HCT116 (cell line): ENCODE results near the gene BICD1. TPM values are rescaled to one million over a fixed set of nuclear protein-coding genes. Genes with fewer than 3 reads are reported as not detected.

Experiments used
- ATAC-seq: fragments of 200-7000 bp; cut with Tn5 transposase; 2 replicates; pipeline ENCODE4 v1.9.1; 2020; ENCODE audit warnings: mild to moderate bottlenecking, moderate library complexity
- BruUV-seq: library from RNA; stranded (reverse); fragments of 400-500 nt; replicated peaks from 2 replicates; lab custom pipeline; 2021; lab: Mats Ljungman, UMichigan
- CTCF ChIA-PET: fragments of 300-600 bp; sonication (Branson Sonifier 250); formaldehyde crosslinking; loops from one replicate; lab custom pipeline; 2021; ENCODE audit warnings: antibody characterized with exemption; lab: Charles Lee
- POLR2A ChIA-PET: fragments of 300-600, 350-600 bp; sonication (Branson Sonifier 250); formaldehyde crosslinking; loops from one replicate; lab custom pipeline; 2021; ENCODE audit warnings: antibody characterized with exemption; lab: Charles Lee
- RAD21 ChIA-PET, 2 experiments: fragments of 300-600 bp; sonication (Branson Sonifier 250); formaldehyde crosslinking; loops; one replicate each; lab custom pipeline; 2023; ENCODE audit warnings: low total read pairs in 2 of 2; ENCODE audit not compliant: uncharacterized antibody in 2 of 2, unreplicated experiment in 2 of 2, low non-redundant PET in 1 of 2; lab: Charles Lee
- DNase-seq: peaks from one replicate; pipeline ENCODE4 v3.0.0-alpha.2; 2010; ENCODE audit warnings: low read depth, low spot score
- H2AFZ ChIP-seq: fragments of 200-600 bp; shearing (Covaris generic), sonication (generic); 2 replicates; pipeline ENCODE4 v1.6.1; 2017; ENCODE audit warnings: low read depth, mixed run types, mixed read lengths, antibody characterized with exemption, low read length; ENCODE audit not compliant: poor library complexity, severe bottlenecking
- H3K27ac ChIP-seq: 2 replicates; pipeline ENCODE4 v1.5.1; 2012; ENCODE audit warnings: low read depth, low read length
- H3K27me3 ChIP-seq: fragments of 200-600 bp; sonication (generic); 2 replicates; pipeline ENCODE4 v1.6.1; 2016; ENCODE audit warnings: mixed run types, low read length, mixed read lengths; ENCODE audit not compliant: insufficient read depth
- H3K36me3 ChIP-seq, 2 experiments: fragments of 200-500 bp in 1 of 2; fragments of 200-600 bp in 1 of 2; sonication (Bioruptor generic) in 1 of 2; sonication (generic) in 1 of 2; 2 replicates each; pipeline versions ENCODE4 v1.5.1 to v1.6.1; 2014 to 2016; ENCODE audit warnings: low read length in 2 of 2, inconsistent platforms in 1 of 2, mixed read lengths in 1 of 2, mixed run types in 1 of 2; ENCODE audit not compliant: insufficient read depth in 2 of 2, control insufficient read depth in 1 of 2
- H3K4me1 ChIP-seq, 2 experiments: fragments of 200-600 bp in 1 of 2; sonication (generic) in 1 of 2; 2 replicates each; pipeline versions ENCODE4 v1.5.1 to v1.6.1; 2012 to 2017; ENCODE audit warnings: low read length in 2 of 2, inconsistent platforms in 1 of 2, mild to moderate bottlenecking in 1 of 2, mixed read lengths in 1 of 2, mixed run types in 1 of 2, moderate library complexity in 1 of 2; ENCODE audit not compliant: insufficient read depth in 2 of 2, control insufficient read depth in 1 of 2
- H3K4me2 ChIP-seq: fragments of 200-600 bp; sonication (generic); 2 replicates; pipeline ENCODE4 v1.6.1; 2017; ENCODE audit warnings: mixed run types, low read length, mixed read lengths
- H3K4me3 ChIP-seq, 2 experiments: fragments of 200-600 bp in 1 of 2; sonication (generic) in 1 of 2; replicated peaks in 1 of 2; 2 replicates each; pipeline ENCODE4 v1.5.1; 2011 to 2016; ENCODE audit warnings: low read length in 2 of 2, control low read depth in 1 of 2, low read depth in 1 of 2, mild to moderate bottlenecking in 1 of 2, mixed read lengths in 1 of 2, mixed run types in 1 of 2
- H3K79me2 ChIP-seq: fragments of 200-600 bp; sonication (generic); 2 replicates; pipeline ENCODE4 v1.6.1; 2017; ENCODE audit warnings: mild to moderate bottlenecking, mixed run types, low read length, moderate library complexity, mixed read lengths; ENCODE audit not compliant: insufficient read depth
- H3K9ac ChIP-seq: fragments of 200-600 bp; sonication (generic); 2 replicates; pipeline ENCODE4 v1.6.1; 2016; ENCODE audit warnings: low read length, mixed read lengths
- H3K9me2 ChIP-seq: fragments of 200-600 bp; sonication (generic), shearing (Covaris generic); 2 replicates; pipeline ENCODE4 v1.6.1; 2017; ENCODE audit warnings: mixed run types, mild to moderate bottlenecking, moderate library complexity; ENCODE audit not compliant: insufficient read depth
- H3K9me3 ChIP-seq, 2 experiments: fragments of 200-500 bp in 1 of 2; fragments of 200-600 bp in 1 of 2; sonication (Bioruptor generic) in 1 of 2; sonication (generic) in 1 of 2; 2 replicates each; pipeline ENCODE4 v1.6.1; 2014 to 2017; ENCODE audit warnings: low read length in 2 of 2, mixed read lengths in 2 of 2, inconsistent platforms in 1 of 2, low read depth in 1 of 2, mild to moderate bottlenecking in 1 of 2, mixed run types in 1 of 2, moderate library complexity in 1 of 2; ENCODE audit not compliant: control insufficient read depth in 1 of 2, insufficient read depth in 1 of 2
- H4K20me1 ChIP-seq: fragments of 200-600 bp; sonication (generic), shearing (Covaris generic); 2 replicates; pipeline ENCODE4 v1.6.1; 2017; ENCODE audit warnings: mixed run types, mild to moderate bottlenecking, moderate library complexity; ENCODE audit not compliant: insufficient read depth
- CBX3 ChIP-seq: IDR thresholded peaks from 2 replicates; pipeline ENCODE4 v1.6.1; 2012; ENCODE audit warnings: low read depth
- CEBPB ChIP-seq: IDR thresholded peaks from 2 replicates; pipeline ENCODE4 v1.6.1; 2012; ENCODE audit warnings: low read depth
- ELF1 ChIP-seq: IDR thresholded peaks from 2 replicates; pipeline ENCODE4 v1.6.1; 2012; ENCODE audit warnings: low read depth, borderline replicate concordance
- EZH2 ChIP-seq: fragments of 200-600 bp; sonication (generic); IDR thresholded peaks from 2 replicates; pipeline ENCODE4 v1.6.1; 2017; ENCODE audit warnings: antibody characterized with exemption, mixed run types
- EZH2phosphoT487 ChIP-seq: fragments of 200-600 bp; IDR thresholded peaks from 2 replicates; pipeline ENCODE4 v1.6.1; 2018; ENCODE audit warnings: antibody characterized with exemption, borderline replicate concordance
- JUND ChIP-seq: IDR thresholded peaks from 2 replicates; pipeline ENCODE4 v1.6.1; 2012
- POLR2A ChIP-seq: IDR thresholded peaks from 2 replicates; pipeline ENCODE4 v1.7.0; 2011; ENCODE audit warnings: borderline replicate concordance; ENCODE audit not compliant: insufficient read depth, insufficient read length; ENCODE audit errors: extremely low read depth
- POLR2AphosphoS5 ChIP-seq: IDR thresholded peaks from 2 replicates; pipeline ENCODE4 v1.6.1; 2011; ENCODE audit warnings: mild to moderate bottlenecking, low read depth, low read length, moderate library complexity
- RAD21 ChIP-seq: IDR thresholded peaks from 2 replicates; pipeline ENCODE4 v1.6.1; 2012; ENCODE audit warnings: low read depth, mild to moderate bottlenecking
- SIN3A ChIP-seq: IDR thresholded peaks from 2 replicates; pipeline ENCODE4 v1.6.1; 2012; ENCODE audit warnings: low read depth
- SRF ChIP-seq: IDR thresholded peaks from 2 replicates; pipeline ENCODE4 v1.6.1; 2012; ENCODE audit warnings: low read depth
- TCF7L2 ChIP-seq: IDR thresholded peaks from 2 replicates; pipeline ENCODE4 v1.7.0; 2011; ENCODE audit warnings: borderline replicate concordance, inconsistent platforms; ENCODE audit not compliant: insufficient read depth, insufficient read length; ENCODE audit errors: extremely low read depth
- YY1 ChIP-seq: IDR thresholded peaks from 2 replicates; pipeline ENCODE4 v1.6.1; 2011; ENCODE audit warnings: low read length, low read depth, moderate library complexity, mild to moderate bottlenecking; ENCODE audit not compliant: insufficient replicate concordance; ENCODE audit errors: extremely low read depth
- ZFX ChIP-seq: fragments of 450-650 bp; IDR thresholded peaks from 2 replicates; pipeline ENCODE4 v1.6.1; 2017
- ZNF274 ChIP-seq: fragments of 200-500 bp; sonication (Bioruptor generic); IDR thresholded peaks from 2 replicates; pipeline ENCODE4 v1.6.1; 2014; ENCODE audit warnings: mild to moderate bottlenecking, low read depth, low read length, inconsistent platforms
- intact Hi-C: fragments of 100-400 bp; cut with micrococcal nuclease; formaldehyde crosslinking; loops from 2 replicates; pipeline ENCODE4 v1.10.0; 2022
- total RNA-seq: library from RNA; stranded (reverse); gene quantifications from one replicate; pipeline ENCODE4 v1.2.1, GENCODE V29; 2021; ENCODE audit not compliant: unreplicated experiment
- TF ChIP-seq, protein P1 (sequence below): IDR thresholded peaks from 2 replicates; pipeline ENCODE4 v1.6.1; 2012
- TF ChIP-seq, protein P2 (sequence below): IDR thresholded peaks from 2 replicates; pipeline ENCODE4 v1.6.1; 2012; ENCODE audit warnings: low read depth
- TF ChIP-seq, protein P3 (sequence below): IDR thresholded peaks from 2 replicates; pipeline ENCODE4 v1.6.1; 2012
- TF ChIP-seq, protein P4 (sequence below): IDR thresholded peaks from 2 replicates; pipeline ENCODE4 v1.6.1; 2011; ENCODE audit warnings: mild to moderate bottlenecking, low read length, moderate library complexity; ENCODE audit not compliant: insufficient replicate concordance; ENCODE audit errors: extremely low read depth

Gene BICD1
- total RNA-seq, 1 experiment from 2014 or later: 32.5 TPM

DNA sequence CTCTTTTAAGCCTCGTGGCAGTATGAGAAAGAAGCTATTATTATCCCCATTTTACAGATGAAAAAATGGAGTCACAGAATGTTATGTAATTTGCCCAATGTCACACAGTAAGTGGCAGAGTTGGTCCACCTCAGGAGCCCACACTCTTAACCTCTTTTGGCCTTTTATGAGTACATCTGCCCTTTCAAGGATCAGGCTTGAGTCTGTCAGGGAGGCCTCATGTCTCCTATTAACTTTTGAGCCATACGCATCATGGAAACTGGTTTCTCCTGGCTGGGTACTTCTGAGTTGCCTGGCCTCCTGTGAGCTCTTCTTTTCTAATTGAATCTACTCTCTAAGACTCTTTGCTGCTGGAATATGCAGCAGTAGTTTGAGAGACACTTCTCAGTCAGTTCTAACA, 101.7 kb downstream of the BICD1 start (continued):
- TF ChIP-seq ELF1 (no peak), POLR2AphosphoS5 (no peak)

DNA sequence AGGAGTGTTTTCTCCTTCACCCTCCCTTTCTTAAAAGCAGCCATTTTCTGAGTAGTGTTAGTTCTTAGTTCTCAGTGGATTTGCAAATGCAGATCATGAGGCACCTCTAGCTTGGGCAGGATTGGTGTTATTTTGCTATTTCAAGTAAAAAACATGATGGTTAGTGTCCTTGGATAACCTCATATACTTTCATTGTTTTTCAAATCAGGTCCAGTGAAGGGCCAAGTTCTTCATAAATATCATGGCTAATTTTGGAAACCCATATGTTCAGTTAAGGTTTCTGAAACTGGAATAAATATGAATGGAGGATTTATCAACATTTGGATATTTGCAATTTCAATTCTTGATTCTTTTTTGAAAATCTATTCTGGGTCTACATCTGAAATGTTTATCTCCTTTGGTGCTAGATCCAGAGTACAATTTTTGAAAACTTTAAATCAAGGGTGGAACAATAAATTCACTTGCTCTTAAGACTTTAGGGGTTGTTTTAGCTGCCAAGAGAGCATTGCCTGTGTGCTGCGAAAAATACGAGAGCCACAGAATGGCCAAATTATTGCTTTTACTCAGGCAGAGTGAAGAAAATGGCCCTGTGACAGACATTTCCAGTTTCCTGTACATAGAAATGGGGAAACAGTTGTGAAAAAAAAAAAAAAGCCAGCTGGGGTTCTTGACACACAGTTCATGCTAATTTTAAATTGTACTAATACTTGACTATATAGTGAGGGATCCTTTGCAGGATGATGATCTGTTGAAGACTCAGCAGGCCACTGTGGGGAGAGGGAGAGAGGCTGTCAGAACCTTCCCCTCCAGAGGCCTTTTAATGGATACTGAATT, 104.6 kb downstream of the BICD1 start:
- no peaks in the 10 kb centered on the region for H3K4me1 ChIP-seq
- no peak overlapping the region for H3K27ac ChIP-seq
- intact Hi-C loops: no loop called here
- no peak overlapping the region for H3K4me3 ChIP-seq
- H3K36me3 ChIP-seq: peaks cover 0 to 2% of the 10 kb centered on the region in 2 experiments; a peak in 1 of 4 replicates
- ChIA-PET CTCF (no interaction called here), RAD21 (no interaction called here), POLR2A (no interaction called here)
- no peak for TF ChIP-seq POLR2A
- TF ChIP-seq ZNF274: no peak
- TF ChIP-seq JUND: no peak
- TF ChIP-seq, protein P1, sequence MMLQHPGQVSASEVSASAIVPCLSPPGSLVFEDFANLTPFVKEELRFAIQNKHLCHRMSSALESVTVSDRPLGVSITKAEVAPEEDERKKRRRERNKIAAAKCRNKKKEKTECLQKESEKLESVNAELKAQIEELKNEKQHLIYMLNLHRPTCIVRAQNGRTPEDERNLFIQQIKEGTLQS: no peak
- TF ChIP-seq ZFX: no peak
- TF ChIP-seq EZH2phosphoT487: no peak
- no peak for TF ChIP-seq CEBPB
- no peak for TF ChIP-seq SIN3A
- TF ChIP-seq TCF7L2: no peak
- TF ChIP-seq YY1: no peak
- no peak for TF ChIP-seq CBX3
- no peak for TF ChIP-seq RAD21
- TF ChIP-seq ELF1: no peak
- no peak for TF ChIP-seq POLR2AphosphoS5
- TF ChIP-seq, protein P2, sequence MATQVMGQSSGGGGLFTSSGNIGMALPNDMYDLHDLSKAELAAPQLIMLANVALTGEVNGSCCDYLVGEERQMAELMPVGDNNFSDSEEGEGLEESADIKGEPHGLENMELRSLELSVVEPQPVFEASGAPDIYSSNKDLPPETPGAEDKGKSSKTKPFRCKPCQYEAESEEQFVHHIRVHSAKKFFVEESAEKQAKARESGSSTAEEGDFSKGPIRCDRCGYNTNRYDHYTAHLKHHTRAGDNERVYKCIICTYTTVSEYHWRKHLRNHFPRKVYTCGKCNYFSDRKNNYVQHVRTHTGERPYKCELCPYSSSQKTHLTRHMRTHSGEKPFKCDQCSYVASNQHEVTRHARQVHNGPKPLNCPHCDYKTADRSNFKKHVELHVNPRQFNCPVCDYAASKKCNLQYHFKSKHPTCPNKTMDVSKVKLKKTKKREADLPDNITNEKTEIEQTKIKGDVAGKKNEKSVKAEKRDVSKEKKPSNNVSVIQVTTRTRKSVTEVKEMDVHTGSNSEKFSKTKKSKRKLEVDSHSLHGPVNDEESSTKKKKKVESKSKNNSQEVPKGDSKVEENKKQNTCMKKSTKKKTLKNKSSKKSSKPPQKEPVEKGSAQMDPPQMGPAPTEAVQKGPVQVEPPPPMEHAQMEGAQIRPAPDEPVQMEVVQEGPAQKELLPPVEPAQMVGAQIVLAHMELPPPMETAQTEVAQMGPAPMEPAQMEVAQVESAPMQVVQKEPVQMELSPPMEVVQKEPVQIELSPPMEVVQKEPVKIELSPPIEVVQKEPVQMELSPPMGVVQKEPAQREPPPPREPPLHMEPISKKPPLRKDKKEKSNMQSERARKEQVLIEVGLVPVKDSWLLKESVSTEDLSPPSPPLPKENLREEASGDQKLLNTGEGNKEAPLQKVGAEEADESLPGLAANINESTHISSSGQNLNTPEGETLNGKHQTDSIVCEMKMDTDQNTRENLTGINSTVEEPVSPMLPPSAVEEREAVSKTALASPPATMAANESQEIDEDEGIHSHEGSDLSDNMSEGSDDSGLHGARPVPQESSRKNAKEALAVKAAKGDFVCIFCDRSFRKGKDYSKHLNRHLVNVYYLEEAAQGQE: no peak
- TF ChIP-seq, protein P3, sequence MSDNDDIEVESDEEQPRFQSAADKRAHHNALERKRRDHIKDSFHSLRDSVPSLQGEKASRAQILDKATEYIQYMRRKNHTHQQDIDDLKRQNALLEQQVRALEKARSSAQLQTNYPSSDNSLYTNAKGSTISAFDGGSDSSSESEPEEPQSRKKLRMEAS: no peak
- TF ChIP-seq EZH2: no peak
- no peak for TF ChIP-seq SRF
- TF ChIP-seq, protein P4, sequence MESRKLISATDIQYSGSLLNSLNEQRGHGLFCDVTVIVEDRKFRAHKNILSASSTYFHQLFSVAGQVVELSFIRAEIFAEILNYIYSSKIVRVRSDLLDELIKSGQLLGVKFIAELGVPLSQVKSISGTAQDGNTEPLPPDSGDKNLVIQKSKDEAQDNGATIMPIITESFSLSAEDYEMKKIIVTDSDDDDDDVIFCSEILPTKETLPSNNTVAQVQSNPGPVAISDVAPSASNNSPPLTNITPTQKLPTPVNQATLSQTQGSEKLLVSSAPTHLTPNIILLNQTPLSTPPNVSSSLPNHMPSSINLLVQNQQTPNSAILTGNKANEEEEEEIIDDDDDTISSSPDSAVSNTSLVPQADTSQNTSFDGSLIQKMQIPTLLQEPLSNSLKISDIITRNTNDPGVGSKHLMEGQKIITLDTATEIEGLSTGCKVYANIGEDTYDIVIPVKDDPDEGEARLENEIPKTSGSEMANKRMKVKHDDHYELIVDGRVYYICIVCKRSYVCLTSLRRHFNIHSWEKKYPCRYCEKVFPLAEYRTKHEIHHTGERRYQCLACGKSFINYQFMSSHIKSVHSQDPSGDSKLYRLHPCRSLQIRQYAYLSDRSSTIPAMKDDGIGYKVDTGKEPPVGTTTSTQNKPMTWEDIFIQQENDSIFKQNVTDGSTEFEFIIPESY: no peak
- DNase-seq: no peak
- BruUV-seq: no TSS peak
- H2AFZ ChIP-seq: no peak overlapping the region
- H3K4me2 ChIP-seq: no peak overlapping the region
- no peaks in the 10 kb centered on the region for H3K79me2 ChIP-seq
- no peaks in the 10 kb centered on the region for H3K9me3 ChIP-seq
- no peaks in the 10 kb centered on the region for H3K9me2 ChIP-seq
- no peak overlapping the region for H3K9ac ChIP-seq
- ATAC-seq: no peak
- 0 out of 2 replicates have a peak, but pooled peaks cover 6% of the 10 kb centered on the region for H4K20me1 ChIP-seq
- H3K27me3 ChIP-seq: no peaks in the 10 kb centered on the region
